ENCODE data around the gene C6orf89.
A peak's percentile ranks its signal among the peaks of the same experiment; 100 is the strongest.

C6orf89 gene, protein sequence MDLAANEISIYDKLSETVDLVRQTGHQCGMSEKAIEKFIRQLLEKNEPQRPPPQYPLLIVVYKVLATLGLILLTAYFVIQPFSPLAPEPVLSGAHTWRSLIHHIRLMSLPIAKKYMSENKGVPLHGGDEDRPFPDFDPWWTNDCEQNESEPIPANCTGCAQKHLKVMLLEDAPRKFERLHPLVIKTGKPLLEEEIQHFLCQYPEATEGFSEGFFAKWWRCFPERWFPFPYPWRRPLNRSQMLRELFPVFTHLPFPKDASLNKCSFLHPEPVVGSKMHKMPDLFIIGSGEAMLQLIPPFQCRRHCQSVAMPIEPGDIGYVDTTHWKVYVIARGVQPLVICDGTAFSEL

DNA sequence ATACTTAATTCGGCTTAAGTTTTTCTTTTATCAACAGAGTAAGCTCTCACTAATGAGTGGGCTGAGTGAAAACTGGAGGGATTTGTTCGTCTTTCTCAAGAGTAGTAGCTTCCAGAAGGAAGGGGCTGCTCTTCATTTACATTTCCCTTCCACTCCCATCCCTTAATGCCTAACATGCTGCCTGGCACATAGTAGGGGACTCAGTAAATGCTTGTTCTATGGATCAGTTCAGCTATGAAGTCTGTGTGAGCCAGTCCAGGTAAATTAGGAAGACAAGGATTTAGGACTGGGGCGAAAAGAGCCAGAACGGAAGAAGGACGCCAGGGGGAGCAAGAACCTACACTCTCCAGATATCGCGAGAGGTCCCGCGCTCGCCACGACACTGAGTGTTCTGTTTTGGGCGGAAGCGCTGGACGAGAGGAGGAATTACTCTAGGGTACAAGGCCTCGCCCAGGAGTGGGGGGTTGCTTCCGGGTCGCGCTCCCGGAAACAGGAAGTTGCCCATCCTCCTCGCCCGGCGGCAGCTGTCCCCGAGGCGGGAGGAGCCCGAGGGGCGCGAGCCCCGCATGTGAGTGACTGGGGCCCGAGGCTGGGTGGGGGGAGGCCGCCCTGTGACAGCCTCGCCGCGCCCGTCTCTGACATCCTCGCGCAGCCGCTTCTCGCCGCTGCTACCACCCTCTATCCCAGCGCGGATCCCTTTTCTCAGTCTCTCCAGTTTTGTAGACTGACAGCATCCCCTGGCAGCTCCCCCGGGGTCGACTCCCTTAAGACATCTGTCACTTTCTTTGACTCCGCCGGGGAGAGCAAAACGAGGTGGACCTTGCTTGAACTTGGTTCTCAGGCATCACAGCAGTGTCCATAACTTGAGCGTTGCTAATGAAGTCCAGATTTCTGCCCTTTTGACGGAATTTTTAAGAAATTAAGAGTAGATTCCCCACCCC lies at the start of gene C6orf89:
Gene C6orf89 (plus strand): TSS at position 492 of the 941 bp plus-strand sequence. CDS start 13,493 bp downstream, outside the sequence.
- TF ChIP-seq, protein P1, sequence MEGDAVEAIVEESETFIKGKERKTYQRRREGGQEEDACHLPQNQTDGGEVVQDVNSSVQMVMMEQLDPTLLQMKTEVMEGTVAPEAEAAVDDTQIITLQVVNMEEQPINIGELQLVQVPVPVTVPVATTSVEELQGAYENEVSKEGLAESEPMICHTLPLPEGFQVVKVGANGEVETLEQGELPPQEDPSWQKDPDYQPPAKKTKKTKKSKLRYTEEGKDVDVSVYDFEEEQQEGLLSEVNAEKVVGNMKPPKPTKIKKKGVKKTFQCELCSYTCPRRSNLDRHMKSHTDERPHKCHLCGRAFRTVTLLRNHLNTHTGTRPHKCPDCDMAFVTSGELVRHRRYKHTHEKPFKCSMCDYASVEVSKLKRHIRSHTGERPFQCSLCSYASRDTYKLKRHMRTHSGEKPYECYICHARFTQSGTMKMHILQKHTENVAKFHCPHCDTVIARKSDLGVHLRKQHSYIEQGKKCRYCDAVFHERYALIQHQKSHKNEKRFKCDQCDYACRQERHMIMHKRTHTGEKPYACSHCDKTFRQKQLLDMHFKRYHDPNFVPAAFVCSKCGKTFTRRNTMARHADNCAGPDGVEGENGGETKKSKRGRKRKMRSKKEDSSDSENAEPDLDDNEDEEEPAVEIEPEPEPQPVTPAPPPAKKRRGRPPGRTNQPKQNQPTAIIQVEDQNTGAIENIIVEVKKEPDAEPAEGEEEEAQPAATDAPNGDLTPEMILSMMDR (conservative IDR thresholded peaks at IDR 0.05; ENCODE audit: low read depth, low read length), result peak; percentile 91
- peak within 1 kb of the TSS; percentile 65 for H3K4me3 ChIP-seq (ENCODE audit: low read depth, low read length)
- DNase-seq (ENCODE audit: low read depth), result peak; percentile 98

DNA sequence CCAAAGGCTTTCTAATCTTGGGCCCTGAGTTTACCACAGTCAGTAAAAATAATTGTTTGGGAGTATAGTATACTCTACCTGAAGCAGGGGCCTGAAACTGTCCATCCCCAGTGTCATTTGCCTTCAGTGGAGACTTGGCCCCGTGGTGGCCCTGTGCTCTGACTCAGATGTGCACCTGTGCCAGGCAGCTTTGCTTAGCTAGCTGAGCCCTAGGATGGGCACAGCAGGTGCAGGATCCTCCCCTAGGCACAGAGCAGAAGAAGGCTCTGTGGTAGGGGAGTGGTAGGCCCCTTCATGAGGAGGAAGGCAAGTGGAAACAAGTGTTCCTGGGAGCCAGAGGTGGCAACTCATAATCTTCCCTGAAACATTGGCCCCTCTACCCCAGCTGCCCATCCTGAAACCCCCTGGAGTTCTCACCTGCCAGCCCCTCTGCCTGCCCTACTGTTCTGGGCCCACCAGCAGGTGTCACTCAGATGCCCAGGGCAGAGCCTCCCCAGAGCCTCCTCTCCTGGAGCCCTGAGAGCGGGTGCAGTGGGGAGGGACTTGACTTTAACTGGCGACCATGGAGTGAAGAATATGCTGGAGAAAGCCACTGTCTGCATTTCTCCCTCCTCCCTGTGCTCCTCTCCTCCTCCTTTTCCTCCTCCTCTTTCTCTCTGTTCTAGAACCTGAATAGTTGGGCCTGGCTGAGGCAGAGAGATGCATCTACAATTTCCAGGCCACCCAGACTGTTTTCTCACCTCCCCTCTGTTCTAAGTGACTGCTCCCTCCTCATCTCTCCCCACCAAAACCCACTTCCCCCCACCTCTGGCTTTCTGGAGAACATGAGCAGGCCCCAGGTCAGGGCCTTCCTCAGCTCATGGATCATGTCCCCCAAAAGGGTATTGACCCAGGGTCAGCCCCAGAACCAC lies 49.4 kb upstream of the C6orf89 start:
- no peak for DNase-seq (ENCODE audit: low read depth)
- TF ChIP-seq, protein P1 (conservative IDR thresholded peaks at IDR 0.05; ENCODE audit: low read depth, low read length), result peak; percentile 2
- H3K4me3 ChIP-seq (ENCODE audit: low read depth, low read length), result no peak overlapping the region

DNA sequence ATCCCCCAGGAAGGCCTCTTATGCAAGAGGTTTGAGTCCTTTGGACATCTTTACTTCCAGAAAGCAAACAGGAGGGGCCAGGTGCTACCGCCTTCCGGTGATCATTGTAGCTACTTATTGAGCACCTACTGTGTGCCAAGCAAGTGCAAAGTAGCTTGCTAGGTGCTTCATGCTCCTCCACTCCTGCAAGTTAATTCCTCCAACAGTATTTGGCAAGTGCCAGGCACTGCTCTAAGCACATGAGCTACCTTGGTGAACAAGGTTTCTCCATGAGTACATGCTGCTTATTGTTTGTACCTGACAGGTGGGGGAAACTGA lies 48.8 kb upstream of the C6orf89 start:
- TF ChIP-seq, protein P1 (conservative IDR thresholded peaks at IDR 0.05; ENCODE audit: low read depth, low read length), result no peak
- DNase-seq (ENCODE audit: low read depth), result no peak
- no peak overlapping the region for H3K4me3 ChIP-seq (ENCODE audit: low read depth, low read length)

DNA sequence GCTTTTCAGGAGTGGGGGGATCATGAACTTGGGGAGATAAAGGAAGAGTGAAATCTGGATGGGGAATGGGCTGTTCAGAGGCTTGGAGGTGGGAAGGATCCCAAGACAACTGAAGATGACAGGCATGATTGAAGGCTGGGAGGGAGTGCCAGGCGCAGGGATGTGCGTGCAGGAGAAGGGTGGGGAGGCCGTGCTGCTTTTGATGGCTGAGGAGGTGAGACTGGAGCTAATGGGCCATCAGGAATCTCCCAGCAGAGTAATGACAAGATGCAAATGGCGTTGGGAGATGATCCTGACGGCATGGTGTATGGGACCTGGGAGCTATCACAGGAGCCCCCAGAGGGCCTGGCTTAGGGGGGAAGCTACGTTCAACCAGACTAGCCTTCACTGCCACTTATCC lies 48.1 kb upstream of the C6orf89 start:
- no peak for DNase-seq (ENCODE audit: low read depth)
- H3K4me3 ChIP-seq (ENCODE audit: low read depth, low read length), result no peak overlapping the region
- TF ChIP-seq, protein P1 (conservative IDR thresholded peaks at IDR 0.05; ENCODE audit: low read depth, low read length), result no peak

DNA sequence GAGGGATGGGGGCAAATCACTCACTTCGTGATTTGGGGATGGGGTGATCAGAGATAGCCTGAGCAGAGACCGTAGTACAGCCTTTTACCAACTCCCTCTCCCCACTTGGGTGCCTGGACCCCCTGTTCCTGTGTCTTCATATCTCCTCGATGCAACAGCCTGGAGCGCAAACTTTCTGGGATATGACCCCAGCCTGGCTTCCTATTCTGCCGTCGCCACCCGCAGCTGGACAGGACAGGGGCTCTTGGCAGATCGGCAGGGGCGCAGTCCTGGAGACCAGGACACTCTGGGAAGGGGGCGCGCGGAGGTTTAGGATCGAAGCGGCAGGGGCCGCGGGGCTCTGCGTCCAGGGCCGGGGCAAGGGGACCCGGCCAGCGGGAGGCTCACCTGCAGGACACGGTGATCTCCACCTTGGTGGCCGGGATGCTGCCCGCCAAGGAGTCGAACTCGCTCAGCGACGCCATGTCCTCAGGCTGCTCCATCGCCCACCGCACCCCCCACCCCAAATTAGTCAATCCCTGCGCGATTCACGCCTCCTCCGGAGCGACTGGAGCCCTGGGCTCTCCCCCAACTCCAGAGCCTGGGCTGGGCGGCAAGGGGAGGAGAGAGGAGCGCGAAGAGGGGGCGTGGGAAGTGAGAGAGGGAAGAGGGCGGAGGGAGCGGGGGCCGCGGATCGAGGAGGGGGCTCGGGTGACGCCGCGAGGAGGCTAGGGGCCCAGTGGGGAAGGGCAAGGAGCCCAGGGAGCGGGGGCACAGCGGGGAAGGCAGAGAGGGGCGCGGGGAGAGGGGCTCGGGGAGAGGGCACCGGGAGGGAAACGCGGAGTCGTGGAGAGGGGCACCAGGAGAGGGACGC lies 46.6 kb upstream of the C6orf89 start, which contains the start of gene CPNE5:
Gene CPNE5 (minus strand): TSS at position 549 of the 853 bp plus-strand sequence. CDS start 67 bp downstream, at position 482.
- TF ChIP-seq, protein P1 (conservative IDR thresholded peaks at IDR 0.05; ENCODE audit: low read depth, low read length), result no peak
- no peak for DNase-seq (ENCODE audit: low read depth)
- peak within 1 kb of the TSS; percentile 49 for H3K4me3 ChIP-seq (ENCODE audit: low read depth, low read length)
